Subcutaneous abdominal adipose tissue (tissue), 5 donors: Measurements from ENCODE around the gene GLT6D1.

Experiments used
- H3K27ac ChIP-seq: one replicate; pipeline ENCODE4 v1.7.0; 2013; ENCODE audit warnings: low read depth, mild to moderate bottlenecking, inconsistent platforms, low read length, moderate library complexity
- H3K27me3 ChIP-seq, 5 donors: one replicate each; pipeline ENCODE4 v1.7.0; 2013; ENCODE audit warnings: low read length in 5 of 5, inconsistent platforms in 1 of 5; ENCODE audit not compliant: control insufficient read depth in 5 of 5, insufficient read depth in 4 of 5
- H3K36me3 ChIP-seq, 5 donors: one replicate each; pipeline ENCODE4 v1.7.0; 2013; ENCODE audit warnings: low read length in 5 of 5; ENCODE audit not compliant: control insufficient read depth in 5 of 5, insufficient read depth in 5 of 5
- H3K4me1 ChIP-seq, 5 donors: one replicate each; pipeline ENCODE4 v1.7.0; 2013; ENCODE audit warnings: low read length in 5 of 5, mild to moderate bottlenecking in 3 of 5, moderate library complexity in 1 of 5; ENCODE audit not compliant: control insufficient read depth in 5 of 5, insufficient read depth in 5 of 5
- H3K4me3 ChIP-seq, 5 donors: one replicate each; pipeline ENCODE4 v1.7.0; 2013; ENCODE audit warnings: low read length in 5 of 5, low read depth in 1 of 5
- H3K9ac ChIP-seq, 5 donors: one replicate each; pipeline ENCODE4 v1.7.0; 2013; ENCODE audit warnings: low read length in 5 of 5, mild to moderate bottlenecking in 4 of 5, moderate library complexity in 3 of 5
- H3K9me3 ChIP-seq, 5 donors: one replicate each; pipeline ENCODE4 v1.7.0; 2013; ENCODE audit warnings: low read length in 5 of 5; ENCODE audit not compliant: control insufficient read depth in 5 of 5
- donor health status: healthy.
- donor health status: healthy.
- donor health status: healthy.
- donor health status: healthy.
- donor health status: healthy.

GLT6D1 gene

DNA sequence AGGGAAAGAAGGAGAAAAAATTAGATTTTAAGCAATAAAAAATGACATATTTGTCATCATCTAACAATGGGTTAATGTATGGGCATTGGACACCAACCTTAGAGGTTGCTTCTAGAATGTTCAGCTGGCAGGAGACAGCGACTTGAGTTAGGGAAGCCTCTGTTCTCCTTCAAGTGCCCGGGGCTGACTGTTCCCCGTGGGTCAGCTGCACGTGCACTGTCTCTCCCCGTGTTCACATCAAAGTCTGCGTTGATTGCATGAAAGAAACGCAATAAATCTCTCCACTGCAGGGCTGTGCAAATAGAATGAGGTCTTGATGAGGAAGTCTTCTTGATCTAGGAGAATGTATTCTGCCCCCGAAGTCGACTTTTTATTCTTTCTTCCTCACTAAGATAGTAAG, at the start of gene GLT6D1:
Gene GLT6D1, minus strand, starts transcription at position 345 of the 400 bp plus-strand sequence. CDS start 353 bp downstream, outside the sequence.
- Histone ChIP-seq H3K4me1 (no peaks in the 10 kb centered on the region), H3K27me3 (peaks cover 0 to 10% (median 6%) of the 10 kb centered on the region in 5 donors), H3K27ac (no peak within 1 kb of the TSS), H3K9me3 (peaks cover 0 to 5% (median 1%) of the 10 kb centered on the region in 5 donors), H3K4me3 (no peak within 1 kb of the TSS), H3K9ac (no peak within 1 kb of the TSS), H3K36me3 (no peaks in the 10 kb centered on the region)

- peaks cover 9 to 52% (median 39%) of the 10 kb centered on the region in 5 donors for H3K27me3 ChIP-seq
- no peak overlapping the region for H3K4me3 ChIP-seq
- no peak overlapping the region for H3K27ac ChIP-seq
- H3K9me3 ChIP-seq: peaks cover 0 to 3% (median 0%) of the 10 kb centered on the region in 5 donors
- no peak overlapping the region for H3K9ac ChIP-seq
- H3K36me3 ChIP-seq: no peaks in the 10 kb centered on the region
- H3K4me1 ChIP-seq: no peaks in the 10 kb centered on the region
Observed at GRCh38 chr9:135689011-135689410, 49.7 kb upstream of the GLT6D1 start.

GRCh38 chr9:135687216-135687615, 47.9 kb upstream of the GLT6D1 start:
- Histone ChIP-seq H3K4me3 (no peak overlapping the region), H3K27me3 (peaks cover 12 to 50% (median 30%) of the 10 kb centered on the region in 5 donors), H3K36me3 (no peaks in the 10 kb centered on the region), H3K9me3 (peaks cover 0 to 3% (median 0%) of the 10 kb centered on the region in 5 donors), H3K4me1 (no peaks in the 10 kb centered on the region), H3K27ac (no peak overlapping the region), H3K9ac (no peak overlapping the region)

DNA sequence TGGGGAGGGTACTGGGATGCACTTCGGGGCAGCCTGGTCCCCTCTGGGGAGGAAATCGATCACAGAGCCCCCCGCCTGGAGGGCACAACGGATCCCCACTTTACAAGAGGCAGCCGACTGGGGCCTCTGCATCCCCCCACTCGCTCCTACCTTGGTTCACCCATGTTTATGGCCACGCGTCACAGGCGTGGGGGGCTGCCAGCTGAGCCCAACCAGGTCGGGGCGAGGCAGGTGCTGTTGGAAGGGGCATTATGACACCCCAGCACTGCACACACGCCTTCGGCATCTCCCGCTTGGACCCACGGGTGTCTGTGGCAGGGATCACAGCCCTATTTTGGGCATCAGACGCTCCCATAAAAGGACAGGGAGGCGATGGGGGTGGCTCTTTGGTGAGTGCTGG, 45.4 kb upstream of the GLT6D1 start:
- Histone ChIP-seq H3K27ac (no peak overlapping the region), H3K4me1 (no peaks in the 10 kb centered on the region), H3K4me3 (no peak overlapping the region), H3K9ac (no peak overlapping the region), H3K9me3 (no peaks in the 10 kb centered on the region), H3K27me3 (peaks cover 20 to 44% (median 28%) of the 10 kb centered on the region in 5 donors), H3K36me3 (no peaks in the 10 kb centered on the region)

DNA sequence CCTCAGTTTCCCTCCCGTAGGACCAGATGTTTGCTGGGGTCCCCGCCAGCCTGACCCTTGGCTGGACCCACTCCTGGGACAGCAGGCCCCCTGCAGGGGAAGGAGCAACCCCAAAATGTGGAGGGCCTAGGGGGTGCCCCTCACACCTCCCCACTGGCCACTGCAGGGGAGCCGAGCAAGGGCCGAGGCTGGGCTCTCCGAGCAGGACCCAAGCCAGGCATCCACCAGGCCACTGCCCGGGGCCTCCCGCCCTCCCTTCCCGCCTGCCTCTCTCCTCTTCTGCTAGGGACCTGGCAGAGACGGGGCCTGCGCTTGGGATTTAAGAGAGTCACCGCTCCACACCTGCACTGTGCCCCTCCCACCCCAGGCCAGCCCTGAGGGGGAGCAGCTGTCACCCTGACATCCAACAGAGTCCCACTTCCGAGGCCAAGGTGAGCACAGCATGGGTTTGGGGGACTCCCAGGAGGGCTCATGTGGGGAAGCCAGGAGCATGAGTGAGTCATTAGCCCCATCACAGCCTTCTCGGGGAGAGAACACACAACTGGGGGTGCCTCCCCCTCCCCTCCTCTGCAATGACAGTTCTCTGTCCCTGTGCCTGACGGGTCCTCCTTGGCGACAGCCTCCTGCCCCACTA, 44.2 kb upstream of the GLT6D1 start:
- Histone ChIP-seq H3K9ac (no peak overlapping the region), H3K4me1 (no peaks in the 10 kb centered on the region), H3K27me3 (peaks cover 18 to 38% (median 26%) of the 10 kb centered on the region in 5 donors), H3K36me3 (no peaks in the 10 kb centered on the region), H3K4me3 (no peak overlapping the region), H3K27ac (no peak overlapping the region), H3K9me3 (no peaks in the 10 kb centered on the region)

DNA sequence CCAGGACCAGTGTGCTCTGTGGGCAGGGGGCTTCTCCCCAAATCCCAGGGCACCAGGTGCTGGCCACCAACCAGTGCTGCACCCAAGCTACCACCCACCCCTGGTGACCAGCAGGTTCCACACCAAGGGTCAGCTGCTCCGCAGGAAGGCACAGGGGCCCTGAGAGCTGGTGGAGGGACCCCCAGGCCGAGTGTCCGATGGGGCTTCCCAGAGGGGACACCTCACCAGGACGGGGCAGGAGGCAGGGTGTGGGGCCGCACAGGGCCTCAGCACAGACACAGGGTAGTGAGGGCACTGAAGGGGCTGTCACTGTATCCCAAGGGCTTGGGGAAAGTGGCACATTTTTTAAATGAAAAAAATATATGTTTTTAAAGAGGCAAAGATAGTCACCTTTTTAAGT, 41.8 kb upstream of the GLT6D1 start:
- Histone ChIP-seq H3K4me3 (no peak overlapping the region), H3K36me3 (no peaks in the 10 kb centered on the region), H3K4me1 (no peaks in the 10 kb centered on the region), H3K27me3 (peaks cover 12 to 29% (median 16%) of the 10 kb centered on the region in 5 donors), H3K27ac (no peak overlapping the region), H3K9ac (no peak overlapping the region), H3K9me3 (no peaks in the 10 kb centered on the region)

DNA sequence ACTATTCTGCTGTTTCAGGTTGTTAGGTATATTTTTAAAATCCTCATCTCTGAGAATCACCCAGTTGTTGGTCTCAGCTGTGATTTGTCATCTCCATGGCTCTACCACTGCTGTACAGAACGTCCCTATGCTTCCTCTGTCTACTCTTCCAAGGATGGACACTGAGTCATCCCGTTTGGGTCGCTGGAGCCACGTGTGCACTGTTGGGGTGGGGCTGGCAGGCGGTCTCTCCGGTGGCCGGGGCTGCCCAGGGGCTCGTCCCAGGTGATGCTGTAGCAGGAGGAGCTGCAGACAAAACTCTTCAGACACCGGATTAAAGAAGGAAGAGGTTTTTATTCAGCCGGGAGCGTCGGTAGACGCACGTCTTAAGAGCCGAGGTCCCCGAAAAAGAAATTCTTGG, 40.7 kb upstream of the GLT6D1 start:
- no peak overlapping the region for H3K4me3 ChIP-seq
- peaks cover 12 to 23% (median 16%) of the 10 kb centered on the region in 5 donors for H3K27me3 ChIP-seq
- H3K4me1 ChIP-seq: no peaks in the 10 kb centered on the region
- no peak overlapping the region for H3K9ac ChIP-seq
- no peak overlapping the region for H3K27ac ChIP-seq
- H3K36me3 ChIP-seq: no peaks in the 10 kb centered on the region
- H3K9me3 ChIP-seq: no peaks in the 10 kb centered on the region

DNA sequence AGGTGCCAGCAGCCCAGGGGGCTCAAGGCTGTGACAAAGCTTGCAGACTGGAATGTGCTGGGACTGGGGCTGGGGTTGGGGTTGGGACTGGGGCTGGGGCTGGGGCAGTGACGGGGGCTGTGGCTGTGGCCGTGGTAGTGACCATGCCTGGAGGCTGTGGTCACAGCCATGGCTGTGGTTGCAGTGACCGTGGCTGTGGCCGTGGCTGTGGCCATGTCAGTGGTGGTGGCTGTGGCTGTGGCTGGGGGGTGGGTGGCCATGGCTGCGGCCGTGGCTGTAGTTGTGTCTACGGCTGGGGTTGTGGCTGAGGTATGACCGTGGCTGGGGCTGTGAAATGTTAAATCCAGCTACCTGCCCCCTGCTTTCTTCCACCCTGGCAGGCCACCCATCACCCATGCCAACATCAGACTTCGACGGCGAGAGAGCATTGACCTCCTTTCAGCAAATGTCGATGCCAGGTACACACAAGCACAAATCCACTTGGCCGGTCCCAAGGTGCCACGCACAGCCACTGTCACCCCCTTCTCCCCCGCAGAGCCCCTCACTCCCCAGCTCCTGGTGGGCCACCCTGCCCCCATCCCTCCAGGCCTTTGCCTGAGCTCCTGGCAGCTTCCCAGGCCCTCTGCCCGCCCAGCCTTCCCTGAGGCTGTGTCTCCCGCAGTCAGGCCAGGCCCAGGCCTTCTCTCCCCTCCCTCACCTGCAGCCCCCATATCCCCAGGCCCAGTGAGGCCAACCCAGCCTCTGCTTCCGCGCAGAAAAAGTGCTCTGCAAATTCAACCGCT, 39.1 kb upstream of the GLT6D1 start:
- Histone ChIP-seq H3K4me1 (no peaks in the 10 kb centered on the region), H3K27ac (no peak overlapping the region), H3K4me3 (no peak overlapping the region), H3K27me3 (peaks cover 0 to 9% (median 6%) of the 10 kb centered on the region in 5 donors), H3K9me3 (no peaks in the 10 kb centered on the region), H3K36me3 (no peaks in the 10 kb centered on the region), H3K9ac (no peak overlapping the region)

GRCh38 chr9:135677641-135678168, 38.4 kb upstream of the GLT6D1 start:
- Histone ChIP-seq H3K36me3 (no peaks in the 10 kb centered on the region), H3K9me3 (no peaks in the 10 kb centered on the region)

DNA sequence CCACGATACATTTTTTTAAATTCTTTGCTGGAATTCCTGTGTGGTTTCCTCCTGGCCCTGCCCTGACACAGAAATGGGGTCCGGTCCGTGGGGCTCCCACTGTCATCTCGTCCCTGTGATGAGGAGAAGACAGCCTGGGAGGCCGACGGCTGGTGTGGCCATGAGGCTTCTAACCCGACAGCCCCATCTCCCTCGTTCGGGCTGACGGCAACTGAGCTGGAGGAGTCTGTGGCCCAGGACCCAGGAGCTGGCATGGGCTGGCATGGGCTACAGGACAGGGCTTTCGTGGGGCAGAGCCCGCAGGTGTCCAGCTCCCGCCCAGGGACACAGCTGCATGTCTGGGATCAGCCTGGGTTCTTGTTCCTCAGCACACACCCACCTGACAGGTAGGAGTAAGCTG, 37.6 kb upstream of the GLT6D1 start:
- Histone ChIP-seq H3K4me3 (no peak overlapping the region), H3K27ac (no peak overlapping the region), H3K4me1 (no peaks in the 10 kb centered on the region), H3K36me3 (no peaks in the 10 kb centered on the region), H3K27me3 (peaks cover 3 to 12% (median 5%) of the 10 kb centered on the region in 5 donors), H3K9me3 (no peaks in the 10 kb centered on the region), H3K9ac (no peak overlapping the region)

More at GRCh38 chr9:135677641-135678168, 38.4 kb upstream of the GLT6D1 start:
- Histone ChIP-seq H3K9ac (no peak overlapping the region), H3K4me3 (no peak overlapping the region), H3K27ac (no peak overlapping the region), H3K4me1 (no peaks in the 10 kb centered on the region), H3K27me3 (peaks cover 0 to 9% (median 6%) of the 10 kb centered on the region in 5 donors)
